NCI-H524 (cell line): ENCODE data around the gene SSPN.
A peak's percentile ranks its signal among the peaks of the same experiment; 100 is the strongest.

Experiments used
- DNase-seq, 2 experiments: peaks; one replicate each; lab custom pipeline; 2025; lab: John Stamatoyannopoulos, UW

SSPN gene

GRCh38 chr12:26285401-26285800, 90.0 kb downstream of the SSPN start:
- no peak for DNase-seq

- peak in 1 of 2 experiments; percentile 40 for DNase-seq
These were observed 90.8 kb downstream of the SSPN start for GRCh38 chr12:26286186-26286585.

GRCh38 chr12:26287671-26288381, 92.5 kb downstream of the SSPN start:
- no peak for DNase-seq

- no peak for DNase-seq
These were observed 95.2 kb downstream of the SSPN start for GRCh38 chr12:26290565-26290964.

- no peak for DNase-seq
These were observed 97.2 kb downstream of the SSPN start for GRCh38 chr12:26292596-26292995.

- no peak for DNase-seq
These were observed 98.2 kb downstream of the SSPN start for GRCh38 chr12:26293612-26294011.

GRCh38 chr12:26295001-26295400, 99.6 kb downstream of the SSPN start:
- DNase-seq: peak in 1 of 2 experiments; percentile 8

- no peak for DNase-seq
These were observed 102.2 kb downstream of the SSPN start for GRCh38 chr12:26297396-26298070.

GRCh38 chr12:26298785-26299621, 103.6 kb downstream of the SSPN start:
- DNase-seq: no peak

- no peak for DNase-seq
These were observed 104.4 kb downstream of the SSPN start for GRCh38 chr12:26299751-26300150.
